NCI-H510A (cell line): Measurements from ENCODE around the gene CYYR1.

Source experiments
- DNase-seq: peaks from one replicate; lab custom pipeline; 2025; lab: John Stamatoyannopoulos, UW

The CYYR1 gene

GRCh38 chr21:26553898-26554297 lies 19.2 kb downstream of the CYYR1 start:
- DNase-seq: no peak

GRCh38 chr21:26550326-26550725 lies 22.8 kb downstream of the CYYR1 start:
- DNase-seq: no peak

GRCh38 chr21:26546446-26547097 lies 26.5 kb downstream of the CYYR1 start:
- DNase-seq: no peak

DNA sequence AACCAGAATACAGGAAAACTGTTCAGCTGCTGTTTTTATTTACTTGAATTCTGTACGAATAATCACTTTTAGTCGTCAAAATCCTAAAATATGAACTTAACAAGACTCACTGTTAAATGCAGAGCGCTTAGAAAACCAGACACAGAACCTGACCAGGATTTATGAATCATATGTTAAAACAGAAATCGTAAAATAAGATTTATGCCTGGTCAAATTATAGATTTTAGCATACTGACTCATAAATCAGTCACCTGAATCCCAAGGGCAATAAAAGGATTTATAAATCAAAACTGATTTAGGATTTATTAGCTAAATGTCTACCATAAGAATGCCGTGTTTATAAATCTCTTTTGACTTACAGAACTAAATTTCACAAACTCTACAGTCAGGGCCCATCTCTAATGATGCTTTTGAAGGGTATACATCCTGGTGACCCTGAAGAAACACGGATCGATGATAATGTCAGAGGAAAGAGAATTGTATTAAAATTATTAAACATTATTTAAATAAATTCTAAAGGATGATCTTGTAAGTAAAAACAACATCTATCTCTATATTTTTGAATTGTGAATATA lies 28.8 kb downstream of the CYYR1 start:
- DNase-seq: no peak

DNA sequence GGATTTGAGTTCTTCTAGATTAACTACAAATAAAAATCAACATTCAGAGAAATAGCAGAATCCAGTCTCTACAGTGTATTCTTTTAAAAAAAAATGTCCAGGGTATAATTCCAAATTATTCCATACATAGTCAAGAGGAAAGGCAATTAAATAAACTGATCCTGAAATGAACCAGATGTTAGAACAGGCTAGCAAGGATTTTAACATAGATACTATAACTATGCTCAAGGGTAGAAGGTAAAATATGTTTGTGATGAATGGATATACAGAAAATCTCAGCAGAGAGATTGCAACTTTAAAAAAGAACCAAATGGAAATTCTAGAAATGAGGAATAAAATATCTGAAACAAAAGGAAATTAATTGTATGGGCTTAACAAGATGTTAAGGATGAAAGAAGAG lies 32.4 kb downstream of the CYYR1 start:
- no peak for DNase-seq

DNA sequence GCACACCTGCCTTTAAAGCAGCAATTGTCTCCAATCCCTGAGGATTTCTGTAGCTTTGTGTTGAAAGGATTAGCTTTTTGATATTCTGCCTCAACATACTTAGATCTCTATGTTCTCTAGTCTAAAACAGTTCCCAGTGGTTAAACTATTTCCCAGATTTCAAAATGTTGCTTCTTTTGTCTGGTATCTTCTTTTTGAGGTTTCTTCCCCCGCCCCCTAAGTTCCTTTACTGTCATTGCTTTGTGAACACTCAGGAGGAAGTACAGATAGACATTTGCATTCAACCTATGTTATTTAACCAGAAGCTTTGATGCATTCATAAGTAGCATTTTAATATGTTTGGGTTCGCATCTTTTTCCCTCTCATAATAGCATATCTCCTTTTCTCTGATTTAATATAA lies 33.5 kb downstream of the CYYR1 start:
- no peak for DNase-seq

- no peak for DNase-seq
Observed at GRCh38 chr21:26534517-26534916, 38.6 kb downstream of the CYYR1 start.

- no peak for DNase-seq
Observed at GRCh38 chr21:26532208-26532607, 40.9 kb downstream of the CYYR1 start.

GRCh38 chr21:26529526-26529925 lies 43.6 kb downstream of the CYYR1 start:
- DNase-seq: no peak

- DNase-seq: no peak
Observed at GRCh38 chr21:26528882-26529281, 44.2 kb downstream of the CYYR1 start.

GRCh38 chr21:26522704-26523103 lies 50.4 kb downstream of the CYYR1 start:
- DNase-seq: no peak

GRCh38 chr21:26519142-26519541 lies 53.9 kb downstream of the CYYR1 start:
- no peak for DNase-seq

- DNase-seq: no peak
Observed at GRCh38 chr21:26515257-26515656, 57.8 kb downstream of the CYYR1 start.

DNA sequence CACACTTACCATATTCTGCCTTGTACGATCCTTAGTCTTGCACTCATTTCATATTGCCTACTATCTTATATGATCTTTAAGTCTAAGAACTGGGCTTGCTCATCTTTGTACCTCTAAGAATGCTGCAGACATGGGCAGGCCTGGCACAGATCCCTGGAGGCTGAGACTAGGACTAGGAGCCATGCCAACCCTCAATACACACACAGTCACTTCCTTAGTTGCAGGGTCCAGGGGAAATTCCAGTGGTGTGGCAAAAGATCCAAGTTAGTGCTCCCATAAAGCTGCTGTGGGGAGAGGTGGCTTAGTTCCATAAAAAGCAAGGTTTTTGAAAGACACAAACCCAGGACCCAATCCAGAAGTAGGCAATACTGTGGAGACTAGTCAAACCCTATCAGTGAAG lies 59.9 kb downstream of the CYYR1 start:
- DNase-seq: no peak

DNA sequence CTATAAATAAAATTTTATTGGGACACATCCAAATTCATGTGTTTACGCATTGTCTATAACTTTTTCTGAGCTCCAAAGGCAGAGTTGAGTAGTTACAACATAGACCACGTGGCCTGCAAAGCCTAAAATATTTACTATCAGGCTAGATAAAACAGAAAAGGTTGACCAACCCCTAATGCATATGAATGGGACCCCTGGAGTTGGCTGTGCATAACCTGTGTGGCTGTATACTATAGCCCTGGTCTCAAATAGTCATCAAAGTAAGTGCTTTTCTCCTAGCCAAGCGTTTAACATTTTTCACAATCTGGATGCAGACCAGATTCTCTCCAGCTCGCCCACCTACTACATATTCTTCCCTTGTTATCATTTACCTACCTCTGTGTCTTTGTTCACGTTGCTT lies 60.4 kb downstream of the CYYR1 start:
- no peak for DNase-seq

DNA sequence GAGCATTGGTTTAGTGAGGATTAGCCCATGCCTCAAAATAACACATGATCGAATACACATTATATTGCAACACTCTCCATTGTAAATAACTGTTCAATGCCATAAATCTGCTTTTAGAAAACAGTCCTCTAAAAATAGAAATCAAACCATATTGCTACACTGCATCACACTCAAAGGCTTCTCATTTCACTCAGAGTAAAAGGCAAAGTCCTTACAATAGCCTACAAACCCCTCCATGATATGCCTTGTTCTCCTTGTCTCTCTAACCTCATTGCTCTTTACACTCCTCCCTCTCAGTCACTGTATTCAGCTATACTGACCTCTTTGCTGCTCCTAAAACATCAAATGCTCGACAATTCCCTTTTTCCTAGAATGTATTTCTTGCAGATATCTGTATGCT lies 64.2 kb downstream of the CYYR1 start:
- no peak for DNase-seq

DNA sequence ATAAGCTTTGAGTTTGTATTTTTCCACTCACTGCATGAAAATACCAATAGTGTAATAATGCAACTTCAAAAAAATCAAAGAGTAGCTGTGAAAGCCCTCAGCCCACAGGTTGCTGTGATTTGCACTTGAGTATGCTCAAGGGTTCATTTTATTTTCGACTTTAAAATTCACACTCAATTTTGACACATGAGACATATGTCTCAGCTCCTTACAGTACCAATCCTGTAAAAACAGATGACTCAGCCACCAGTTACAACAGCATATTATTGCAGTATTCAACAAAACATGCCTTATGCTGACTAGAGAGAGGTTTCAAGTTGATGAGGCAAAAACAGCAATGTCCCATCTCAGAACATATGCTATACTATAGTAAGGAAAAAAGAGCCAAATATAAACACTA lies 66.1 kb downstream of the CYYR1 start:
- DNase-seq: no peak

DNA sequence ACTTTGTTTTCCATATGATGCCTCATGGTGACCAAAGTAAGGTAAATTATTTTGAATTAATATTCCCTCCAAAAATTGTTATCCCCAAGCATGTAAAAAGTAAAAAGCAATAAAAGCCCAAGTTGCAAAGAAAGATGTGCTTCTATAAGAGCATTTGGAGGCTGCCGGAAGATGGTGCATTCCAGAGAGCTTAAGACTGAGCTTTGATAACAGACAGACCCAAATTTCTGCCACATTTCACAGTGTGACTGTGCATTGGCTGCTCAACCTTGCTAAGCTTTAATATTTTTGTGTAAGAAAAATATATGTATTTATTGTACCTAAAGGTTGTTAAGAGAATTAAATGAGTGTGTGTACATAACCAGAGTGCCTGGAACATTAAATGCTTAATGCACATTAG lies 67.9 kb downstream of the CYYR1 start:
- no peak for DNase-seq

DNA sequence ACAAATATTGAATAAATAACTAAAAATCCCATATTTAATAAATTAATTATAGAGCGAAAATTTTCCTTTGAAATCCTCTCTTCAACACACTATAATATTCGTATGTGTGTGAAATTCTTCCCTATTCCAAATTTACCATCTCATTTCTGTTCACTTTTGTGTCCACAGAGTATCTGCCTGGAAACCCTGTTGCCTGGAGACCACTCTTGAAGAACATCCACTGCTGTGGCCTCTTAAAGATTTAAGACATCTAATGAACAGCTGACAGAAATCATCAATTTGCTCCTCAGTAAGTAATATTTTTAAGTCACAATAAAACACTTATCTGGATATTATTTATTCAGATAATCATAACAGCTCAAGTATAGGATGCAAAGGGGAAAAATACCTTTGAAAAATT lies 69.7 kb downstream of the CYYR1 start:
- no peak for DNase-seq

DNA sequence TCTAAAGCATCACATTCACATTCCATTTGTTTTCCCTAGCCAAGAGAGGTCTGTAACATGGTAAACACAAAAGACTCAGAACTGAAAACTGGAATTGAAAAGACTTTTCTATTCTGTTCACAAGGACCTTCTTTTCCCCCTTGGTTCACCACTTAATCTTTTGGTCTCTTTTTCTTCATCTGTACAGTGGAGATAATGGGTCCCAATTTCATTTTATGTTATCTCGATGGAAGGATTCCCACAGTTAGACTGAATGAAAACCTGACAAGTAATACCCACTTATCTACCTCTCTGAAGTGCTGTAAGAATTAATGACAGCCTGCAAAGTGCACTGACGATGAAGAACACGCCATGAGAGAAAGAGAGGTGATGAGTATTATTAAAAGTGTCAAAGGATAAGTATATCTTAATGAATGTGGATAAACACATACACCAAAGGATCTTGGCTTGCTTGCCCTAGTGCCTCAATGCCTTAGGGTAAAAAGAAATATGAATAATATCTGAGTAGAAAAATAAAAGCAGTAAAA lies 71.5 kb downstream of the CYYR1 start:
- no peak for DNase-seq

DNA sequence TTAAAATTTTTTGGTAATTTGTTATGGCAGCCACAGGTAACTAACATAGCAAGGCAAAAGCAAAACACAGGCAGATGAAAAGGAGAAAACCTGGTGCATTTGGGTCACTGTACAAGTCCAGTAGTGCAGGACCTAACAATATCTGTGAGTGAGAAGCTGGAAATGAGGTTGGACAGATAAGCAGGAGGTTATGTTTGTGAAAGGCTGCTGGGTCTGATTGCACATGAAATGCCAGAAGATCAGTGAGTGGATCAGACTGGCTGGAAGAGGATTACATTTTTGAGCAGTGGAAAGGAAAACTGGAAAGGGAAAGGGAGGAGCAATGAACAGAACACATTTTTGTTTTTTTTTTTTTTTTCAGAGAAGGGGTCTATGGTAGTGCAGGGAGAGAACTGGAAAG lies 73.6 kb downstream of the CYYR1 start:
- no peak for DNase-seq

DNA sequence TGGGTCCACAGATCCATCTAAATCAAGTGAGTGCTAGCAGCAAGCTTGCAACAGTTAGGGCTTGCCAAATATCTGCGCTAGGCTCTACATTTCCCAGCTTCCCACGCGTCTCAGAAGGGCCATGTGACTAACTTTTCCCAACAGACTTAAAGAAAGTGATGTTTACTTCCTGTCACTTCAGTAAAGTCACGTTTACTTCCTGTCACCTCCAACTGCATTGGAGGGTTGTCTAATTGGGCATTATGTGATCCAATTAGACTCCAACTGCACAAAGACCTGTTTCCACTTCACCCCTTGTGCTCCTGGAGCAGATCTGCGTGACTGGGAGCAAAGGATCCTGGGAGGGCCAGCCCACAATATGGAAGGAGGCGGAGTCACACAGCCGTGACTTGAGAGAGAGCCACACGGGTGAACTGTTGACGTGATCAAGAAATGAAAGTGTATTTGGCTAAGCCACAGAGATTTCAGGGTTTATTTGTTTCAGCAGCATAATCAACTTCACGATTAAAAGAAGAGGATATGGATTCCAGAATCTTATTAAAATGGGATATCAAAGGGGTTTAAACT lies 77.7 kb downstream of the CYYR1 start:
- DNase-seq: no peak

DNA sequence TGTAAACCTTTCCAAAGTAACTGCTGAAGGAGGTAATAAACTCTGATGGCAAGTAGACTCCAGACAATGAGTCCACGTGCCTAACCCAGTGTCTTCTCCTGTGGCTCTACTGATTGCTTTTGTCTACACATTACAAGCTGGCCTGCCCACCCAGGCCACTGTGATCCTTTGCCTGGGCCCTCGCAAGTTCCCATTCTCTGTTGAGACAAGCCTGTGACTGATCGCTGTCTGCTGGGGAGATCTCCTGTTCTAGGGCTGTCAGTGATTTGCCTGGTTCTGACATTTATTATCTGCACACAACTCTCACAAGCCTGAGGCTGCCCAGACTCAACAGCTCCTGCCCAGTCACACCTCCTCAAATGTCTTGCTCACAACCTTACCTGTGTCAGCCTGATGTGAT lies 81.4 kb downstream of the CYYR1 start:
- DNase-seq: no peak

GRCh38 chr21:26490771-26491170 lies 82.3 kb downstream of the CYYR1 start:
- no peak for DNase-seq
